SU-DHL-6 (cell line): ENCODE measurements around the gene ALOXE3.
"Not testable (repeated sequence)": the region's sequence is repeated elsewhere in the genome, so short reads cannot be mapped to it uniquely, and the experiment has no call there.

Experiments
- EZH2phosphoT487 ChIP-seq: fragments of 200-600 bp; sonication (generic), shearing (Covaris generic); conservative IDR thresholded peaks from 2 replicates; pipeline ENCODE4 v1.6.1; 2018; ENCODE audit warnings: mild to moderate bottlenecking, antibody characterized with exemption, low read length, moderate library complexity, mixed read lengths
- TF ChIP-seq, protein P1 (sequence below): fragments of 200-600 bp; sonication (generic); IDR thresholded peaks from one replicate; pipeline ENCODE4 v1.5.1; 2017; ENCODE audit warnings: antibody characterized with exemption, mild to moderate bottlenecking, low read length, moderate library complexity; ENCODE audit not compliant: insufficient read depth, poor library complexity, severe bottlenecking

DNA sequence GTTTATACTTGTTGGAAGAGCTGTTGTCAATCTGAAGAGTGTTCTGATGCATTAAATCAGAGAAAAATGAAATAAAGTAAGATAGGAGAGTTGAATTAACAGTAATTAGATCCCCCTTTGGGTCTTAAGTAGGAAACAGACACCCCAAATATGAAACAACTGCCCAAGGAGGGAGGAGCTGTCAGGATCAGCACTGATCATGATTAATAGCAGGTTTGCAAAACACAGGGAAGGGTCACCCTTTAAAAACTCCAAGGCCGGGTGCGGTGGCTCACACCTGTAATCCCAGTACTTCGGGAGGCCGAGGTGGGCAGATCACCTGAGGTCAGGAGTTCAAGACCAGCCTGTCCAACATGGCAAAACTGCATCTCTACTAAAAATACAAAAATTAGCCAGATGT is 11.3 kb downstream of the ALOXE3 start:
- TF ChIP-seq, protein P1, sequence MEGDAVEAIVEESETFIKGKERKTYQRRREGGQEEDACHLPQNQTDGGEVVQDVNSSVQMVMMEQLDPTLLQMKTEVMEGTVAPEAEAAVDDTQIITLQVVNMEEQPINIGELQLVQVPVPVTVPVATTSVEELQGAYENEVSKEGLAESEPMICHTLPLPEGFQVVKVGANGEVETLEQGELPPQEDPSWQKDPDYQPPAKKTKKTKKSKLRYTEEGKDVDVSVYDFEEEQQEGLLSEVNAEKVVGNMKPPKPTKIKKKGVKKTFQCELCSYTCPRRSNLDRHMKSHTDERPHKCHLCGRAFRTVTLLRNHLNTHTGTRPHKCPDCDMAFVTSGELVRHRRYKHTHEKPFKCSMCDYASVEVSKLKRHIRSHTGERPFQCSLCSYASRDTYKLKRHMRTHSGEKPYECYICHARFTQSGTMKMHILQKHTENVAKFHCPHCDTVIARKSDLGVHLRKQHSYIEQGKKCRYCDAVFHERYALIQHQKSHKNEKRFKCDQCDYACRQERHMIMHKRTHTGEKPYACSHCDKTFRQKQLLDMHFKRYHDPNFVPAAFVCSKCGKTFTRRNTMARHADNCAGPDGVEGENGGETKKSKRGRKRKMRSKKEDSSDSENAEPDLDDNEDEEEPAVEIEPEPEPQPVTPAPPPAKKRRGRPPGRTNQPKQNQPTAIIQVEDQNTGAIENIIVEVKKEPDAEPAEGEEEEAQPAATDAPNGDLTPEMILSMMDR: not testable (repeated sequence)
- TF ChIP-seq EZH2phosphoT487: not testable (repeated sequence)
